K562 (cell line): ENCODE measurements around the gene CCPG1. TPM values are rescaled to one million over a fixed set of nuclear protein-coding genes. Genes with fewer than 3 reads are reported as not detected.
A peak's percentile ranks its signal among the peaks of the same experiment; 100 is the strongest.

Experiments
- microRNA counts: library from miRNA; unstranded; fragments of <30 nt; microRNA quantifications from one replicate; lab custom pipeline; 2016
- microRNA-seq: library from miRNA; unstranded; fragments of <30 nt; microRNA quantifications from one replicate; pipeline ENCODE4, GENCODE V29; 2018; ENCODE audit warnings: borderline microRNAs expressed
- polyA plus RNA-seq, 8 experiments: library from polyadenylated mRNA; depleted of rRNA in 4 of 8; stranded (reverse) in 5 of 8; unstranded in 3 of 8; fragments of >200 nt; fragmentation: Nextera tagmentation in 2 of 8; fragmentation: Illumina TruSeq in 1 of 8; extraction: Ambion mirVana in 2 of 8; extraction: Trizol in 1 of 8; gene quantifications; 2 replicates each; pipeline versions ENCODE4 v1.2.1 to v1.2.3, GENCODE V29; 2011 to 2014; ENCODE audit warnings: inconsistent platforms in 1 of 8, missing spikeins in 1 of 8
- total RNA-seq, 7 experiments: library from RNA; depleted of rRNA in 6 of 7; stranded (reverse); fragments of >200 nt in 6 of 7; fragmentation: Illumina TruSeq in 2 of 7; extraction: Trizol in 2 of 7; gene quantifications; 2 replicates each; pipeline versions ENCODE4 v1.2.1 to v1.2.3, GENCODE V29; 2011 to 2021; ENCODE audit warnings: low replicate concordance in 1 of 7

The CCPG1 gene
- total and polyA plus RNA-seq, 9 of the 15 experiments (the other 6 are each of a cell fraction or from before 2014, with no cell fraction given), result 33.0 to 54.9 (median 41.1) TPM

MicroRNAs within 50 kb of the gene (microRNA counts, 767-probe panel; counts per million panel counts)
- microRNA hsa-miR-628-3p (lab: Ali Mortazavi, UCI) (2,073 counts per million, percentile 54 among the panel's probes with 10 or more counts), microRNA hsa-miR-628-5p (lab: Ali Mortazavi, UCI) (3,199 counts per million, percentile 71 among the panel's probes with 10 or more counts)

Small RNA genes within 50 kb of the gene (microRNA-seq; reads per million reads assigned to microRNA genes)
- 211 reads per million, percentile 85 among the genes with 10 or more reads in this experiment for gene MIR628

Other genes starting within 250 kb of the CCPG1 start
- 121 and 134 TPM in 2 replicates for gene RSL24D1, start 211.4 kb downstream of the CCPG1 start, total RNA-seq (2014; rRNA removed)
- 260 and 317 TPM in 2 replicates for gene RSL24D1, start 211.4 kb downstream of the CCPG1 start, total RNA-seq (2014; rRNA removed; fragmentation: Illumina TruSeq; extraction: Trizol)
- gene RSL24D1, start 211.4 kb downstream of the CCPG1 start, total RNA-seq (2015; rRNA removed; fragmentation: Illumina TruSeq; extraction: Trizol), result 121 and 133 TPM in 2 replicates
- gene RSL24D1, start 211.4 kb downstream of the CCPG1 start, total RNA-seq (2021), result 175 TPM in 2 replicates
- 184 and 226 TPM in 2 replicates for gene RSL24D1, start 211.4 kb downstream of the CCPG1 start, polyA plus RNA-seq (2011; rRNA removed)
- gene RSL24D1, start 211.4 kb downstream of the CCPG1 start, polyA plus RNA-seq (2014; fragmentation: Illumina TruSeq; extraction: Trizol), result 158 and 163 TPM in 2 replicates
- 100 to 1,000 TPM; 272 to 324 TPM for gene RSL24D1, start 211.4 kb downstream of the CCPG1 start, polyA plus RNA-seq (2014; fragmentation: Nextera tagmentation; extraction: Ambion mirVana)
- gene RSL24D1, start 211.4 kb downstream of the CCPG1 start, polyA plus RNA-seq (2014; rRNA removed), result 194 and 223 TPM in 2 replicates
- gene RAB27A, start 118.5 kb downstream of the CCPG1 start, total RNA-seq (2014; rRNA removed), result 44.7 and 46.7 TPM in 2 replicates
- 80.4 and 103 TPM in 2 replicates for gene RAB27A, start 118.5 kb downstream of the CCPG1 start, total RNA-seq (2014; rRNA removed; fragmentation: Illumina TruSeq; extraction: Trizol)
- gene RAB27A, start 118.5 kb downstream of the CCPG1 start, total RNA-seq (2015; rRNA removed; fragmentation: Illumina TruSeq; extraction: Trizol), result 31.4 and 31.5 TPM in 2 replicates
- gene RAB27A, start 118.5 kb downstream of the CCPG1 start, total RNA-seq (2021), result 85.9 and 90.2 TPM in 2 replicates
- 145 and 171 TPM in 2 replicates for gene RAB27A, start 118.5 kb downstream of the CCPG1 start, polyA plus RNA-seq (2011; rRNA removed)
- 128 TPM in 2 replicates for gene RAB27A, start 118.5 kb downstream of the CCPG1 start, polyA plus RNA-seq (2014; fragmentation: Illumina TruSeq; extraction: Trizol)
- gene RAB27A, start 118.5 kb downstream of the CCPG1 start, polyA plus RNA-seq (2014; fragmentation: Nextera tagmentation; extraction: Ambion mirVana), result 10 to 100 TPM; 55.1 to 59.3 TPM
- gene RAB27A, start 118.5 kb downstream of the CCPG1 start, polyA plus RNA-seq (2014; rRNA removed), result 113 and 118 TPM in 2 replicates
- gene PIGBOS1, start 89.2 kb downstream of the CCPG1 start, total RNA-seq (2014; rRNA removed), result 25.8 and 30.1 TPM in 2 replicates
- gene PIGBOS1, start 89.2 kb downstream of the CCPG1 start, total RNA-seq (2014; rRNA removed; fragmentation: Illumina TruSeq; extraction: Trizol), result 41.7 and 47.8 TPM in 2 replicates
- 50.0 and 51.3 TPM in 2 replicates for gene PIGBOS1, start 89.2 kb downstream of the CCPG1 start, total RNA-seq (2015; rRNA removed; fragmentation: Illumina TruSeq; extraction: Trizol)
- 22.8 and 25.2 TPM in 2 replicates for gene PIGBOS1, start 89.2 kb downstream of the CCPG1 start, total RNA-seq (2021)
- gene PIGBOS1, start 89.2 kb downstream of the CCPG1 start, polyA plus RNA-seq (2011; rRNA removed), result 21.0 and 33.2 TPM in 2 replicates
- gene PIGBOS1, start 89.2 kb downstream of the CCPG1 start, polyA plus RNA-seq (2014; fragmentation: Illumina TruSeq; extraction: Trizol), result 37.4 and 41.4 TPM in 2 replicates
- 10 to 100 TPM; 70.4 to 76.2 TPM for gene PIGBOS1, start 89.2 kb downstream of the CCPG1 start, polyA plus RNA-seq (2014; fragmentation: Nextera tagmentation; extraction: Ambion mirVana)
- gene PIGBOS1, start 89.2 kb downstream of the CCPG1 start, polyA plus RNA-seq (2014; rRNA removed), result 46.0 and 46.5 TPM in 2 replicates
- 9.9 and 13.3 TPM in 2 replicates for gene PIGB, start 89.1 kb downstream of the CCPG1 start, total RNA-seq (2014; rRNA removed)
- 18.2 and 24.4 TPM in 2 replicates for gene PIGB, start 89.1 kb downstream of the CCPG1 start, total RNA-seq (2014; rRNA removed; fragmentation: Illumina TruSeq; extraction: Trizol)
- gene PIGB, start 89.1 kb downstream of the CCPG1 start, total RNA-seq (2015; rRNA removed; fragmentation: Illumina TruSeq; extraction: Trizol), result 18.2 and 20.2 TPM in 2 replicates
- gene PIGB, start 89.1 kb downstream of the CCPG1 start, total RNA-seq (2021), result 12.8 and 14.4 TPM in 2 replicates
- gene PIGB, start 89.1 kb downstream of the CCPG1 start, polyA plus RNA-seq (2011; rRNA removed), result 25.3 and 32.3 TPM in 2 replicates
- 14.1 and 15.2 TPM in 2 replicates for gene PIGB, start 89.1 kb downstream of the CCPG1 start, polyA plus RNA-seq (2014; fragmentation: Illumina TruSeq; extraction: Trizol)
- gene PIGB, start 89.1 kb downstream of the CCPG1 start, polyA plus RNA-seq (2014; fragmentation: Nextera tagmentation; extraction: Ambion mirVana), result 10 to 100 TPM; 21.0 to 24.4 TPM
- 12.5 and 15.0 TPM in 2 replicates for gene PIGB, start 89.1 kb downstream of the CCPG1 start, polyA plus RNA-seq (2014; rRNA removed)
- 2.3 and 2.9 TPM in 2 replicates for gene PIERCE2, start 136 bp upstream of the CCPG1 start, total RNA-seq (2014; rRNA removed)
- 2.9 and 3.3 TPM in 2 replicates for gene PIERCE2, start 136 bp upstream of the CCPG1 start, total RNA-seq (2014; rRNA removed; fragmentation: Illumina TruSeq; extraction: Trizol)
- 1.8 and 2.9 TPM in 2 replicates for gene PIERCE2, start 136 bp upstream of the CCPG1 start, total RNA-seq (2015; rRNA removed; fragmentation: Illumina TruSeq; extraction: Trizol)
- 2.0 and 3.1 TPM in 2 replicates for gene PIERCE2, start 136 bp upstream of the CCPG1 start, total RNA-seq (2021)
- gene PIERCE2, start 136 bp upstream of the CCPG1 start, polyA plus RNA-seq (2011; rRNA removed), result 3.1 and 4.2 TPM in 2 replicates
- gene PIERCE2, start 136 bp upstream of the CCPG1 start, polyA plus RNA-seq (2014; fragmentation: Illumina TruSeq; extraction: Trizol), result 4.1 and 4.8 TPM in 2 replicates
- 1 to 10 TPM; 4.0 to 4.2 TPM for gene PIERCE2, start 136 bp upstream of the CCPG1 start, polyA plus RNA-seq (2014; fragmentation: Nextera tagmentation; extraction: Ambion mirVana)
- gene PIERCE2, start 136 bp upstream of the CCPG1 start, polyA plus RNA-seq (2014; rRNA removed), result 3.8 and 4.4 TPM in 2 replicates
- gene DNAAF4, start 99.9 kb upstream of the CCPG1 start, total RNA-seq (2014; rRNA removed), result 0.29 and 0.32 TPM in 2 replicates
- 0.38 and 0.40 TPM in 2 replicates for gene DNAAF4, start 99.9 kb upstream of the CCPG1 start, total RNA-seq (2014; rRNA removed; fragmentation: Illumina TruSeq; extraction: Trizol)
- gene DNAAF4, start 99.9 kb upstream of the CCPG1 start, total RNA-seq (2015; rRNA removed; fragmentation: Illumina TruSeq; extraction: Trizol), result 0.54 and 0.75 TPM in 2 replicates
- gene DNAAF4, start 99.9 kb upstream of the CCPG1 start, total RNA-seq (2021), result 0.18 TPM in 1 of 2 replicates, not detected in the other
- gene DNAAF4, start 99.9 kb upstream of the CCPG1 start, polyA plus RNA-seq (2011; rRNA removed), result 0.10 and 0.24 TPM in 2 replicates
- gene DNAAF4, start 99.9 kb upstream of the CCPG1 start, polyA plus RNA-seq (2014; fragmentation: Illumina TruSeq; extraction: Trizol), result 0.18 and 0.36 TPM in 2 replicates
- 1 to 10 TPM in 1 of 2 experiments, under 1 TPM in 1; 0.89 to 1.4 TPM for gene DNAAF4, start 99.9 kb upstream of the CCPG1 start, polyA plus RNA-seq (2014; fragmentation: Nextera tagmentation; extraction: Ambion mirVana)
- gene DNAAF4, start 99.9 kb upstream of the CCPG1 start, polyA plus RNA-seq (2014; rRNA removed), result 2.0 TPM in 2 replicates
- gene PYGO1, start 180.0 kb upstream of the CCPG1 start, total RNA-seq (2014; rRNA removed), result not detected in 2 replicates
- gene PYGO1, start 180.0 kb upstream of the CCPG1 start, total RNA-seq (2014; rRNA removed; fragmentation: Illumina TruSeq; extraction: Trizol), result 0.04 TPM in 1 of 2 replicates, not detected in the other
- gene PYGO1, start 180.0 kb upstream of the CCPG1 start, total RNA-seq (2015; rRNA removed; fragmentation: Illumina TruSeq; extraction: Trizol), result not detected in 2 replicates
- gene PYGO1, start 180.0 kb upstream of the CCPG1 start, total RNA-seq (2021), result 0.07 TPM in 1 of 2 replicates, not detected in the other
- gene PYGO1, start 180.0 kb upstream of the CCPG1 start, polyA plus RNA-seq (2011; rRNA removed), result 0.04 TPM in 1 of 2 replicates, not detected in the other
- gene PYGO1, start 180.0 kb upstream of the CCPG1 start, polyA plus RNA-seq (2014; fragmentation: Illumina TruSeq; extraction: Trizol), result not detected in 2 replicates
- gene PYGO1, start 180.0 kb upstream of the CCPG1 start, polyA plus RNA-seq (2014; fragmentation: Nextera tagmentation; extraction: Ambion mirVana), result under 1 TPM in 1 of 2 experiments, not detected in 1; under 0.01 TPM
- 0.01 TPM in 1 of 2 replicates, not detected in the other for gene PYGO1, start 180.0 kb upstream of the CCPG1 start, polyA plus RNA-seq (2014; rRNA removed)